IPS-NIHi7 (cell line): Measurements from ENCODE around the gene METTL24.
"Not testable (repeated sequence)": the region's sequence is repeated elsewhere in the genome, so short reads cannot be mapped to it uniquely, and the experiment has no call there.

Experiments
- DNase-seq: peaks from one replicate; pipeline ENCODE4 v3.0.0; 2012; ENCODE audit warnings: mixed read lengths; ENCODE audit errors: extremely low spot score

Gene METTL24

DNA sequence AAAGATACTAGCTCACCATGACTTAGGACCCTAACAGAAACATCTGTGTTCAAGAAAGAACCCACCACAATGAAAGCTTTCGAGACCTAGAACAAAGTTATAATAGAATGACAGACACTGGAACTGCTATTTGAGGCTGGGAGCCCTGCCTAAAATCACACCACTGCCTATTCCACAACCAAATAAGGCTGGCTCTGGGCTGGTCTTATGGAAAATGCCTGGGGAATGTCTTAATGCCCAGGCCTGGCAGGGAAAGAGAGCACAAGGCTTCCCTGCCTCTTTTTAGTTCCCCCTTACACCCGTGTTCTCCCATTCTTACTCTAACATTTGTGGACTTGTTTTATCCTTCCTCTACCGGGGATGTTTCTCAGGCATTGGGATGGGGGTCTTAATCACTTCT is 5.6 kb upstream of the METTL24 start:
- DNase-seq: no peak

DNA sequence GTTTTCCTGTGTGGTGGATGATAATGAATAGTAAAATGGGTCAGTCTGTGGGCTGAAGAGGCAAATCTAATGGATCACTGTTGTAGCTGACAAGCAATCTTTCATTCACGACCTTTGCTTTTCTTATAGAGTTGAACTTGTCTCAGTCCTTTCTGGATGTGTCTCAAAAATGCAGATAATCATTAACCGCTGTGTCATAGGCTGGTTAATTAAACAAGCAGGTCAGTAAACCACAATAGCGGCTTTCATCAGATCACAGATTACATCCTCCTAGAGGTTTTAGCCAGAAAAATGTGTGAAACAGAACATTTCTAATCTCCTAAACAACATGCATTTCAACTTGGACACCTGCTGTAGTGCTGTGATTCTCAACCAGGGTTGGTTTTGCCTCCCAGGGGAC is 2.5 kb upstream of the METTL24 start:
- DNase-seq: no peak

DNA sequence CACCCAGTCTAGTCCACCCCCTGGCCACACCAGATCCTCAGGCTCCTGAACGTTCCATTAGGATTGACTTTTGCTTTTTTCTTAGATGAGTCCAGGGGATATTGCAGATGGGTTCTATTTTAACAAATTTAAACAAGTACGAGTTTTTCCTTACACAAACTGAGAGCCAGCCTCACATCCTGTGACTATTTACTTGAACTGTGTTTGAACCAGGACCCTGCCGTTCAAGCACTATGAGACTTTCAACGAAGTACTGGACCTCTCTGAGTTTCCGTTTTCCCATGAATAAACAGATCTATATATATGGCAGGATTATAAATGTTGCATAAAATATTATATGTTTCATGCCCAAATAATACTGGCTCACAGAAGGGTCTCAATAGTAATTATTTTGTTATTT is 1.4 kb upstream of the METTL24 start:
- no peak for DNase-seq

DNA sequence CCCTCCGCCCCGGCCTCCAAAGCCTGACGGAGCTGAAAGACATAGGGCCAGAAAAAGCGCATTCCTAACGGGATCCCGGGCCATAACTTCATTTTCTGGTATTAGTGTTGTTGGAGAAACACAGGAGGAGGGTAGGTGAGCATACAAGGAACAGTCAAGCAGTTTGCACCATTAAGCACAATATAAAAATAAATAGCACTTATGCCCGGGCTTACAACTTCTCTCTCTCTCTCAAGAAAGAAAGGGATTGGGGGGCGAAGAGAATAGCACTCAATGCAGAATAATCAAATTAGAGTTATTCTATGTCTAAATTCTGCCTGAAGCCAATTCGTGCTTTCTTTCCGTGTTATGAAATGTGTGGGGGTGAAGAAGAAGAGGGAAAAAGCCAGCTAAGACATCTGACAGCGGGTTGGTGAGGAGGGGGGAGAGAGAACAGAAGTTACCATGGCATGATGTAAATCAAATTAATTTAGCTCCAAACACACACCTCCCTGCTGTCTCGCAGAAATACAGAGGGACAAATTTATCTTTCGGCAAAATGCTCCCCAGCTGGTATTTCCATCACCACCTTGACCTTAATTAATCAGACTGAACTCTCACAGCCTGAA is 508 bp upstream of the METTL24 start:
- DNase-seq: no peak

DNA sequence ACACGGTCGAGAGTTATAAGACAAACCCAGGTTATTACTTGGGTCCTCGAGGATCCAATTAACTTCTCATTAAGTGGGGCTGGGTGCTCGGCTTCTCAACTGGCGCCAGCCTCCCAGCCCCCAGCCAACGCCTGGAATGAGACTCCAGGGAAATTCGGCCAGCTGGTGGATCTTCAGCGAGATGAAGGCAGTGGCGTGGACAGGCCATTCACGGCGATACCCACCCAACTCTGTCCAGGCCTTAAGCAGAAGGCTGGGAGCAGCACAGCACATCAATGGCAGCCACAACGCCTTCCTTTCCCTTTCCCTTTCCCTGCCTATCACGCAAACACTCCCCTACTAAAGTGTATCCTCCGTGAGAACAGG is 868 bp downstream of the METTL24 start:
- no peak for DNase-seq

DNA sequence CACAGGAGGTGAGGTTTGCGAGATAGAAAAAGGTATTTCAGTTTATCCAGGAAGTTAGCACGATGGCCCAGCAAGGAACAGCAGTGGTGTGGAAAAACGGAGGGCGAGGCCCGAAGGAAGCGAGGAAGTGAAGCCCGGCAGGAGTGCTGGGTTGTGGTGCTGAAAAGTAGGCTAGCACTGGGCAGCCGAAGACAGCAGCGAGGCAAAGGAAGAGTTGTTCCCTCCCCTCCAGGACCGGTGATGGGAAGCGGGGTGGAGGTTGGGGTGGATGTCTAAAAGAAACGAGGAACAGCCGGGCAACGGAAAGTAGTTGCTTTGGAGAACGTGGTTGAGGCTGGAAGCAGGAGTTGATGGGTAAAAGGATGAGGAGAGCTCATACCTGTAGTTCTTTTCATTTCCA is 1.4 kb downstream of the METTL24 start:
- DNase-seq: no peak

DNA sequence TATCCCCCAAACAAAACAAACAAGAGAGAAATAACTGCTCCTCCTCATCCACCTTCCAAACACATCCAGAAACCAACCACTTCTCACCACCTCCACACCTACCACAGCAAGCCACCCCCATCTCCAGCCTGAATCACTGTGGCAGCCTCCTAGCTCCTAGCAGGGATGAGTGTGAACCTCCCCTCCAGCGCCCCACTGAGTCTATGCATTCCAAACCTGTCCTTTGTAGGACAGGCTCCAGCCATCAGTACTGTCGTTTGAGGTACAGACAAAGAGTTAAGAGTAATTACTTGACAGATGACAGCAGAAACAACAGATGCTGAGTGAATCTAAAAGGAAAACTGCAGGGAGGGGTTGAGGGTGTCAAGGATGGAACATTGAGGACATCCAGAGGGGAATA is 2.4 kb downstream of the METTL24 start:
- DNase-seq: peak; percentile 36

DNA sequence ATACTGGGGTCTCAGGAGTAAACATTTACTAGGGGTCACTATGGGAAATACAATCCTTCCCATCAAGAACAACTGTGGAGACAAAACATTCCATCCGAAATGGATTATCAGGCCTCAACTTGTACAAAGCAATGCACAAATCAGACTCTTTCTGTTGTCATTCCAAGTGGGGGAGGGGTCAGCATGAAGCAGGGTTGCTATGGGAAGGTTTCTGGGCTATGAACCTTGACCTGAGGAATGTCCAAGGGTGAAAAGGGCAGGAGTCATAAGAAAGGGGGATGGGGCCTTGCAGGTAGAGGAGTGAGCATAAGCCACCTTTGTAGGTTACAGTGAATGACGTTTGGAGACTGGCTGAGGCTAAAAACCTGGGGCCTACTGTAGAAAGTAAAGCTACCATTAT is 3.1 kb downstream of the METTL24 start:
- no peak for DNase-seq

DNA sequence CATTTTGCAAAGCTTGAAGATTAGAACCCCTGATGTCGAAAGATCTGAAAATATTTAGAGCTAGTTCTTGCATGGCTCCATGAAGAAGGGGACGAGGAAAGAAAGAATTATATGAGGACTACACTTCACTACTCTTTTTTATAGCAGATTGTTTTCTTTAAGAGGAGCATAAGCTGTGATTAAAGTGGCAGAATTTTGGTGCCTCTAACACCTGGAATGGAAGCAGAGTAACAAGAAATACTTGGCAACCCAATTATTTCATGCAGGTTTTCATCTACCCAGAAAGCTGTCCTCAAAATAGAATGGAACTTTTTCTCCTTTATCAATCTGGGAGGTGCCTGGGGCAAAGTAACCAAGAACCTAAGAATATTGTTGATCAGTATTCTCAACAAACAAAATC is 4.0 kb downstream of the METTL24 start:
- no peak for DNase-seq

DNA sequence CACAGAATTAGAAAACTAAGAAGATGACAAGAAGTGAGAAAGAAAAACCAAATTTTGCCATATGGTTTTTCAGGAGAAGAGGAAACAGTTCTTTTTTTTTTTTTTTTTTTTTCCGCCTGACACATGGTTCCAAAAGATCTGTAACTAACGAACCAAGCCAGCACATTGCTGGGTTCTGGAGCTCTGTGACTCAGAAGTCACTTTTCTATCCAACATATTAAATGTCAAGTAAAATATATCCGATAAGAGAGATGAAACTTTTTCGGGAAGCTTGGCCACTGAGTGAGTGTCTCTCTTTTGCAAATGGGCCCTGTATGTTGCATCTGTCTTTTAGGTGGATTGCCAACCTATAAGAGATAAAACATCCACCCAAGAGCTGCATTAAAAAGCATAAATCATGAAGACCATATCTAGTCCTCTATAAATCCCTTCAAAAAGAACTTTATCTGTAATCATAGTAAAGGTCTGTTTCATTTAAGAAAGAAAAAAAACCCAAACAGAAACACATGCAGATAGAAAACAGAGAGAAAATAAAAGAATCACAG is 4.6 kb downstream of the METTL24 start:
- no peak for DNase-seq

DNA sequence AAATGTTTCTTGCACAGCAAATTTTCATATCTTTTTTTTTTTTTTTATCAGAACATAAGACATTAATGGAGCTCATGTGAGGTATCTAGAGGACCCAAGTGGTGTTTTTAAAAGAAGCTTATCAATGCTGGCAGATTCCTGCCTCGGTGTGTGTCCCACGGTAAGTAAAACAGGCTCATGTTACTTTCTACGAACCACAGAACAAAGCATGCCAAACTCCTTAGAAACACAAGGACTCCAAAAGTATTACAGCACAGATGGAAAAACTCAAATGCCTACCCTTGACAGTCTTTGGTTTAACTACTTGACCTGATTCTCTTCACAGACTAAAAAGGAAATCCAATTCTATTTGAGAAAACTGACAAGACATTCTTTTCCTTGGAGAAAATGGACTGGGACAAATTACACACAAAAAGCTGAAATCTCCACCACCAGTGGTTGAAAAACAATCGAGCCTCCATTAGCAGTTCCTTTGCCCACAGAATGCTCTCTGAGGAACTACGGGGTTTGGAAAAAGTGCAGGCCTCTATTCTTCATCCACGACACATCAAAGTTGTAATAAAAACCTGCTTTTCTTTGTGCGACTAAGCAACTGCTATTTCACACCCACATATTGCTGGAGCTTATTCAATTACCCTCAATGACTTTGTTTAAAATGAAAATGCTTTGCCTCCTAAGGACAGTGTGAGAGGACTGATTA is 5.4 kb downstream of the METTL24 start:
- no peak for DNase-seq

DNA sequence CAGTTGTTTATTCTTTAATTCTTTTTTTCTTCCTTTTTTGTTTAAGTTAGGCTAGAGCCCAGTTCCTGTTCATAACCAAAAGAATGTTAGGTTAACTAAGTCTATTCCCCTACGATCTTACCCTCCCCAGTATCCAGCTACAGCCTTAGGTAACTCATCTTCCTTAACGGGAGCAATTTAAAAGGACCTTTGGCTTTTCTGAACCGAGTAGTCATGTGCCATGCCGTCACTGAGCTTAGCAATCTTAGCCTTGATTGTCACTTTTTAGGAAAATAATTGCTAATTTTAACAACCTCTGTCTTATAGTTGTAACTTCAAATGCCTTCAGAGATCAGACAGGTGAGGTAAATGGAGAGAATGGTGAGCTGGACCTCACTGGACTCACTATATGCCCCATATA is 6.2 kb downstream of the METTL24 start:
- no peak for DNase-seq

DNA sequence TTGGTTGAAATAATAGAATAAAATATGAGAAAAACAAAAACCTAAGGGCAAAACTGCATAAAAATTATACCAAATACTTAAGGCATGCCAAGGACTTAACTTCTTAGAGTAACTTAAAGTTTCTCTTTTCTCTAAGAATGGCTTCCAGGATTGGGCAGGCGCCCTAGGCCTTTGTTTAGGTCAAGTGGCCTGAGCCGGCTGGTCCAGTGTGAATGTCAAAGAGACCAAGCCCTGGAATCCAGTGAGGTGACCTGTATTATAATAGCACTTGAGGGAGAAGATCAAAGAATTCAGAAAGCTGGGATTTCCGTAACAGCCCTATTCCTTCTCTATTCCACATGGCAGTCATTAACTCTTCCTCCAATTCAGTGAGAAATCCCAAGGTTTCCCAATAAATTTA is 6.6 kb downstream of the METTL24 start:
- no peak for DNase-seq

DNA sequence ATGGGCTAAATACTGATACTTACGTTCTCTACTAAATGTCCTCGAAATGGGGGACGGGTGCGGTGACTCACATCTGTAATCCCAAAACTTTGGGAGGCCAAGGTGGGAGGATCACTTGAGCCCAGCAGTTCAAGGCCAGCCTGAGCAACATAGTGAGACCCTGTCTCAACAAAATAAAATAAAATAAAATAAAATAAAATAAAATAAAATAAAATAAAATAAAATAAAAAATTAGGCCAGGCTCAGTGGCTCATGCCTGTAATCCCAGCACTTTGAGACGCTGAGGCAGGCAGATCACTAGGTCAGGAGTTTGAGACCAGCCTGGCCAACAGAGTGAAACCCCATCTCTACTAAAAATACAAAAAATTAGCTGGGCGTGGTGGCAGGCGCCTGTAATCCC is 7.6 kb downstream of the METTL24 start:
- DNase-seq: not testable (repeated sequence)

DNA sequence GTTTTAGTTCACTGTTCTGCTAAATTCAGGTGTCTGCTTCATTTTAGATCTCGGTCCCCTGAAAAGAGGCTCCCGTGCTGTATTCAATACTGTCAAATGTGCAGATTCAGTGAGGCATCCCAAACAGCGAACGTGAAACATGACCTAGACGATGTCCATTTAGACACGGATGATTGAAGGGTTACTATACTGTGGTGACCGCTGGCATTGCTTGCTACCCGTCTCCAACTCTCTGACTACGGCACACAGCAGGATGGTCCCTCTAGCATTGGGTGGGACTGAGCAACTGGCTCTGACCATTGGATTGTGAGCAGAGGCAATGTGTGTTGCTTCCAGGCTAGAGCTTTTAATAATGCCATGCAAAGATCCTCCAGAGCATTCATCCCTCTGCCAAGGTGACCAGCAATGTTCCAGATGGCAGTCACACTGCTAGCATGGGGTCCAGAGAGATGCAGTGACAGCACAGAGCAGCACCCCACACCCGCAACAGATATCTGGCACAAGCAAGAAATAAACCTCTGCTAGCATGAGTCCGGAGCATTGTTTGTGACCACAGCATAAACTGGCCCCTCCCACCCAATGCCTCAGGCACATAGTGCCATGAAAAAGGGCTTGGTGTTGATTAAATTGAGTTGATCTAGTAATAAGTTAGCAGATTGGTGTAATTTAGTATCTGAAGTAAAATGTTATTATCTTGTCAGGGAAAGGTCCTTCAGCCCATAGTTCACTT is 9.0 kb downstream of the METTL24 start:
- DNase-seq: no peak

DNA sequence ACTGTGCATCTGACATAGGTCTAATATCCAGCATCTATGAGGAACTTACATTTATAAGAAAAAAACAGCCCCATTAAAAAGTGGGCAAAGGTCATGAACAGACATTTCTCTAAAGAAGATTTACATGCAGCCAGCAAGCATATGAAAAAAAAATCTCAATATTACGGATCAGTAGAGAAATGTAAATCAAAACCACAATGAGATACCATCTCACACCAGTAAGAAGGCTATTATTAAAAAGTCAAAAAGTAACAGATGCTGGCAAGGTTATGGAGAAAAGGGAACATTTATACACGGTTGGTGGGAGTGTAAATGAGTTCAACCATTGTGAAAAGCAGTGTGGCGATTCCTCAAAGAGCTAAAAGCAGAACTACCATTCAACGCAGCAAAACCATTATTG is 13.1 kb downstream of the METTL24 start:
- DNase-seq: no peak

DNA sequence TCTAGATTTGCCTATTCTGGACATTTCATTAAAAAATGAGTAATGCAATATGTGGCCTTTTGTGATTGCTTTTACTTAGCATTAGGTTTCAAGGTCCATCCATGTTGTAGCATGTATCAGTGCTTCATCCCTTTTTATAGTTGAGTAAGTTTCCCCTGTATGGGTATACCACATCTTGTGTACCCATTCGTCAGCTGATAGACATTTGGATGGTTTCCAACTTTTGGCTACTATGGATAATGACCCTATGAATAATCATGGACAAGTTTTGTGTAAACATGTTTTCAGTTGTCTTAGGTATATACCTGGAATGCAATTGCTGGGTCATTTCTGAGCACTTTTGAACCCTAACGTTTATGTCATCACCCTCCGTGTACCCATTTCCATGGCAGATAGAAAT is 15.4 kb downstream of the METTL24 start:
- no peak for DNase-seq

DNA sequence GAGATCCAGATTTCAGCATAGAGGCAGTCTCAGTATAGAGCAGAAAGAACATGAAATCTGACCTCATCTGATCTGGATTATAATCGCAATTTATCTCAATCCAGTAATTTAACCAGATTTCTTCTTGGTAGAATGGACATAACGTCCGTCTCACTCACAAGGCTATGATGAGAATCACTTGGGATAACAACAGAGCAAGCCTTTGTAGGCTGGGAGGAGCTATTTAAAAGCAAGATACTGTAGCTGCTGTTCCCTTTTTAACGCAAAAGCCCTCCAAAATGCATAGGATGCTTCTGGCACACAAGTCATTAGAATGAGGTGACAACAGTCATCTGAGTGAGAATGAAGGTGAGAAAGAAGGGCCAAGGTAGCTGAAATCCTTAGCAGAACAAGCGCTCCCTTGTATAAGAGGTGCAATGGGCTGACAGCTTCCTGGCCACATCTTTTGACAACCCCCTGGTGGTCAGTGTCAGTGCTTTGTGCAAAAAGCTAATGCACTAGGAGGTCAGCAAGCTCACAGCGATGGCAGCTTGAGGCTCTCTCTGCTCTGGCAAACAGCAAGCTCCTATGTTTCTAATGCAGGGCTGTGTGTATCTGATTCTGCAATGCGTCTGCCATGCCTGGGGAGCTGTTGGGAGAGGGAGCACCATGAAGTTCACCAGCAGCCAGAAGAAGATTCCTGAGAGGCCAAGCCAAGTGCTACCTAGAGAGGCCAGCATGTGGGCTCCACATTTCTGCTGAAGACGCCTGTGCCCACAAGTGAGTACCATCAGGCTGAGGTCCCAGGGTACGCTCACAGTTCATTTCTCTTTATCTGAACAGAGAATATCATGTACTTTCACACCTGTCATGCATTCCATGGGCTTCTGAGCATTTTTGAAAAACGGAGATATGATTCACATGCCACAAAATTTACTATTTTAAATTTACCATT is 16.2 kb downstream of the METTL24 start:
- peak; percentile 74 for DNase-seq

DNA sequence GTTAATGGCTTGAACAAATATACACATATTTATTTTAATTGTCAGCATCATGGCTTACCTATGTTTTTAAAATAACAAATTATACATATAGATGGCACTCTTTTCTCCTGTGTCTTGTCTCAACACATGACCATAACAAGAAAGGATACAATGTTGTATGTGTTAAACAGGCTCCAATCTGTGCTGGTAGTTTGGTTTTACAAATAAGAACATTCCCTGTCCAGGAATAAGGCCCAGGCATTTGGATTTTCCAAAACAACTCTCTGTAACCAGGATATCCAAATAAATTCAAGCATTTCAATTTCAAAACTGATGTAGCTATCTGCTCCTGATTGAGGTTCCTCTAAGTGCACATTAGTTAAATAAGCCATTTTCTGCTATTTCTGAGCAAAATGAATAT is 17.1 kb downstream of the METTL24 start:
- DNase-seq: no peak

DNA sequence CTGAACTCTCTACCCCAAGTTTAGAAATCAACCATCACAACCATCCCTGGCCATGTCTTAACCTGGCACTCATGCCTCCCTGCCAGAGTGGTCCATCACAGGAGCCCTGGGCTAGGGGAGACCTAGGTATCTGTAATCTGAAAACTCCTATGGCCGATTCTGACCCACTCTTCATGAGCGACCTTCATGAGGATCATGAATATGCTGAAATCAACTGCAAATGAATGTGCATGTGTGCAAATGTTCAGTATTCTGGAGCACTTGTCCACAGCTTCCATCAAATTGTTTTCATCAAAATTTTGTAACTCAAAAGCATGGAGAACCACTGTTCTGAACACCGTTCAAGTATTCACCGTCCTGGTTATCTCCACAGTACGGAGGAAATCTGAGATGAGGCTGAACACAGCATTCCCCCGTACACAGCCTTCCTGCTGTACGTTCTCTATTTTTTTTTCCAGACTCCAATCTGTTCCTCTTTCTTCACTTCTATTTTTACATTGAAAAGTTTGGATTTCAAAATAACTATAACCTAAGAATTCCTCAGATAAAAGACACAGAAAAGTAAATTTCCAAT is 17.7 kb downstream of the METTL24 start:
- no peak for DNase-seq

DNA sequence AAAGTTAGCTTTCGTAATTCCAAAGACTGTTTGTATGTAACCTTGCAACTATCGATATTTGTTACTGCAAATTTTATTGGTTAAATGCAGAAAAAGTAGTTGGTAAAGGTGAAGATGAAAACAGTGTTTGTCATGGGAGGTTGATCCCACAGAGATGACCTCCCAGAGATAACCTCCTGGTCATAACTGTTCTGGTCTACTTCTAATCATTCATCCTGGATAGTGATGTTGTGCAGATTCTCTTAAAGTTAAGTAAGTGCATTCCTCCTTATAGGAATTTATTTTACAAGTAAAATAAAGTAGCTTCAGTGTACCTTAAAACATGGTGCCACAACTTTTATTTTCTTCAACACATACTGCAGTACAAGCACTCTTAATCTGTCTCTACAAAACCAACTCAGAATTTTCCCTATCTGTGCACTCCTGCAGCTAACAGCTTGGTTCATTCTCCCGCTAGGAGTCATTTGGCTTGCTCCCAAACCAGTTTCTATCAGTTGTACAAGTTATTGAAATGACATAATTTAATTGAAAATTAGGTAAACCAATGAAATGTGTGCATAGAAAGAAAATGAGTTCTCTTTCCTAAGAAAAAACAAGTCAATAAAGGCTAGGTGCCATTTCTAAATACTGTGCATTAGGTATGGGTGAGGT is 19.2 kb downstream of the METTL24 start:
- no peak for DNase-seq
